NCI-H1436 treated with DMSO at 0.1 percent for 48 hours (cell line): Measurements from ENCODE around the gene OPCML.

Source experiments
- DNase-seq: peaks from one replicate; lab custom pipeline; 2025; lab: John Stamatoyannopoulos, UW

OPCML gene

GRCh38 chr11:132848336-132848735 is 684.0 kb downstream of the OPCML start:
- DNase-seq = no peak

GRCh38 chr11:132846075-132846474 is 686.2 kb downstream of the OPCML start:
- DNase-seq = no peak

GRCh38 chr11:132844956-132845696 is 687.2 kb downstream of the OPCML start:
- no peak for DNase-seq

GRCh38 chr11:132840660-132841059 is 691.6 kb downstream of the OPCML start:
- DNase-seq = no peak

GRCh38 chr11:132840191-132840590 is 692.1 kb downstream of the OPCML start:
- no peak for DNase-seq

DNA sequence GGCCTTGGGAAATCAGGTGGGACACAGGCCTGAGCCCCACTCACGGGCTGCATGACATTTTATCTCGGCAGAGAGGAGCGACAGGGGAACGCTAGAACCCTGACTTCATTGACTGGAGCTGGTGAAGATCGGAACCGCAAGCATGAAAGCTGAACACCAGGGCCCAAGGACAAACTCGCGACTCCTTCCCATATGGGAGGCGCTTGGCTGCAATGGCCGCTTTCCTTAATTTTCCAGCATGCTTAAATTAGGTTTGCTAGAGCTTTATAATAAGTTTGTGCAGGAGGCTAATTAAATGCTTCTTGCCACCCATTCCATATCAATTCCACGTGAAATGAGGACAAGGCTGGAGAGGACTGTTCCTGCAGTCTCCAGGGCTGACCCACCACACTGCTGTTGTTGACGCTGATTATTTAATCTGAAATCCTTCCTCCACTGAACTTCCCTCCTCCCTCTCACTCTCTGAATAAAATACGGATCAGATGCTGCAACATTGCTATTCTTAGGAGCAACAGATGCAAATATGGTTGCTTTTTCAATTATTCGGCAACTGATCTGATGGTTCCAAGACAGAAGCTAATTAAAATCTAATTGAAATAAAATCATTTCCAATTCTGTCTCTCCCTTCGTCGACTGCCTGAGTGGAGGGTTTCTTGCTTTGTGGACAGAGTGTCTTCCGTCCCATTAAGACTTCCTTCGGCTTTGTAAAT is 692.9 kb downstream of the OPCML start:
- no peak for DNase-seq

- no peak for DNase-seq
These were observed 693.7 kb downstream of the OPCML start for GRCh38 chr11:132838627-132839026.

DNA sequence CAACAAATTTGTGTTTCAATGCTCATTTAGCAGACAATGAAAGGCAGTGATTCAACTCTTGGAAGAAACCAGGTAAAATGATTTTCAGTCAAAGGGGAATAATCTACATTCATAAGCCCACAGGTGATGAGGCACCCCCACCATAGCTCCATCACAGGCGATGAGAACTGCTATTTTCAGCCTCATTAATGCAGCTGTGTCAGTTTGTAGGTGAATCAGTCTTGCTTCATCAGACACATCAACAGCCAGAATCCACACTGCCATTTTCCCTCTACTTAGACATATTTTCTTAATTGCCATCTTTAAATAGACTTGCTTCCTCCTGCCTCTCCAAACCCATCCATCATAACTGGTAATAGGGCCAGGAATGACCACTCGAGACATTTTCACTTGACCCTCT is 701.0 kb downstream of the OPCML start:
- no peak for DNase-seq

GRCh38 chr11:132824642-132825041 is 707.7 kb downstream of the OPCML start:
- DNase-seq = no peak

DNA sequence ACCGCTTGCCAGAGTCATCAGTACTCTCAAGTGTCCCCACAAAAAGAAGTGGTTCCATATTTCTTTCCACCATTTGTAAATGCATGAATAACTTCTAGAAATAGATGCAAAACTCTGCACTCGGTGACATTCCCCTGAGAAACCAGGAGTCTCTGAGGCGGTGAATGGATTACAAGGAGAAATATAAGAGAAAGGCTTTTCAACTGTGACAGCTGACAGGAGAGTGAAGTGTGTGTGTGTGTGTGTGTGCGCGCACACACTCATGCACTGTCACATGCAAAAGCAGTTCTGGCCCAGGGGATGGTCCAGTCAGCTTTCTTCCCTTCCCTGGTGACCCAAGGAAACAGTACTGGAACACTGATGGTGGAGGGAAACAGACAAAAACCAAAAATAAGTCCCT is 710.0 kb downstream of the OPCML start:
- no peak for DNase-seq

- no peak for DNase-seq
These were observed 710.8 kb downstream of the OPCML start for GRCh38 chr11:132821499-132821898.

GRCh38 chr11:132821014-132821413 is 711.3 kb downstream of the OPCML start:
- DNase-seq = no peak

DNA sequence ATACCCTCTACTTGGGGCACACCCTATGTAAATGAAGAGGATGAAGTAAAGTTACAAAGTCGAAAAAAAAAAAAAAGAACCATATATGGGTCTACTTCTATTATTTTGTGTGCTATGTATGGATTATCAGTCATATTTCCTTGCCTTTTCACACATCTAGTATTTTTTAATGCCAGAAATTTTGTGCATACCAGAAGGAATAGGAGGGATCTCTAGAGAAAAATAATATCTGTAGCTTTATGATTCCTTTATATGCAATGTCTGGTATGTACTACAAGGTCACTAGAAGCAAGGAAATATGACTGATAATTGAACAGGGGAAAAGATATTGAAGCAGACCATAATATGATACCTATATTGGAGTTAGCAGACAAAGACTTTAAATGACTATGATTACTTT is 713.4 kb downstream of the OPCML start:
- no peak for DNase-seq

DNA sequence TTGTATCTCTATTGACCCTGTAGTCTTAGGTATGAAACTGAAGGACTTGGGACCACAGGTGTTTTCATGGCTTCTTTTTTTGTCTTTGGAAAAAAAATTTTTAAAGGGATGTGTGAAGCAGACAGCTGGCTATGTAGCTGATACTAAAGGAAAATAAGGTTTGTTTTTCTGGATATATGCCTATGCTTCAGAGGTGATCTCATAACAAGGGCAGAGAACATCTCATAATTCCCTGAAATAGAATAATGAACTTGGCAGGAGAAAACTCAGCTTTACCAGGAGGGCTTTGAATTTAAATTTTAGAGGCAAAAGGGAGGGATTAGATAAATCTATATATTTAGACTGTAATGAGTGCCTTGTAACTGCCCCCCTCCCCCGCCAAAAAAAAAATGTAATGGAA is 714.9 kb downstream of the OPCML start:
- no peak for DNase-seq

DNA sequence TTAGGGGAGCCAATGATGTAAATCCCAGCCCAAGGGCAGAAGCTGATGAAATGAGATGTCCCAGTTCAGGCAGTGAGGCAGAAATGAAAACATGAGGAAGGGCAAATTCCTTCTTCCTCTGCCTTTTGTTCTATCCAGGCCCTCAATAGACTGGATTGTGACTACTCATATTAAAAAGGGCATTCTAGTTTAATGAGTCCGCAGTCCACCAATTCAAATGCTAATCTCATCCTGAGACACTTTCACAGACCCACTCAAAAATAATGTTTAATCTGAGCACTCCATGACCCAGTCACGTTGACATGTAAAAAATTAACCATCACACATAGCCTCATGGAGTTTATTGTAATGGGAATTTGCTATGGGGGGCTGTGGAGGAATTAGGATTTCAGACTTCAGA is 717.9 kb downstream of the OPCML start:
- no peak for DNase-seq

GRCh38 chr11:132811649-132812048 is 720.7 kb downstream of the OPCML start:
- DNase-seq = no peak

- DNase-seq = no peak
These were observed 723.2 kb downstream of the OPCML start for GRCh38 chr11:132809070-132809469.

GRCh38 chr11:132804258-132804657 is 728.0 kb downstream of the OPCML start:
- DNase-seq = no peak

- DNase-seq = no peak
These were observed 728.9 kb downstream of the OPCML start for GRCh38 chr11:132803436-132803835.

DNA sequence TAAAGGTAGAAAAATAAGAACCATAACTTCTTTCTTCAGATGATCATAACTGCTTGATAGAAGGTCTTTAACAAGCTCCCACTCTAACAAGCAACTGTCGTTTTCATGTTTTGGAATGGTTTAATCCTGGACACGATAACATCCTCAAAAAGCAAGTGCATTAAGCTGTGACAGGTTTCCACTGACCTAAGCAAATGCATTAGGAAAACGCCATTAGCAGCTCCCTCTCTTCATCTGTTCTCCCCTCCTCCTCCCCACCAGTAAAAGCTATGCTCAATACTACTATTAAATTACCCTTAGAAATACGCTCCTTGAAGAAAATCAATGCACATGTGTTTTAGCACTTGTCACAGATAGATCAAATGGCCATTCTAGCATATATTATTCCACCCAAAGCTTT is 729.4 kb downstream of the OPCML start:
- DNase-seq = no peak

DNA sequence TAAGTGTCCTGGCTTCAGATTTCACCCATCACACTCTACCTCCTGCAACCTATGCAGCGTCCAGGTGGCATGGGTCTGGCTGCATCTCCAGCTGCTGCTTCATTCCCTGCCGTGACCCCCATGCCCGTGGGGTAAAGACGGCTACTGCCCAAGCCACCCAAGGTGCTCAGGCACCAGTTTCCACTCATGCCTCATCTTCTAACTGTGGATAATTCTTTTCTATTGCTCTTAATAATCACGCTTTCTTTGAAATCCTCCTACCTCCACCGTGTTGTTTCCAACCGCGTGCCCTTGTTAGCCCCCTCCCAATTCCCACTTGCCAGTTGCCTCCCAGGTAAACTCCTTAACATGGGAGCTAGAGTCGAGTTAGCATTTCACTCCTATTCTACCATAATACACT is 738.5 kb downstream of the OPCML start:
- DNase-seq = no peak

DNA sequence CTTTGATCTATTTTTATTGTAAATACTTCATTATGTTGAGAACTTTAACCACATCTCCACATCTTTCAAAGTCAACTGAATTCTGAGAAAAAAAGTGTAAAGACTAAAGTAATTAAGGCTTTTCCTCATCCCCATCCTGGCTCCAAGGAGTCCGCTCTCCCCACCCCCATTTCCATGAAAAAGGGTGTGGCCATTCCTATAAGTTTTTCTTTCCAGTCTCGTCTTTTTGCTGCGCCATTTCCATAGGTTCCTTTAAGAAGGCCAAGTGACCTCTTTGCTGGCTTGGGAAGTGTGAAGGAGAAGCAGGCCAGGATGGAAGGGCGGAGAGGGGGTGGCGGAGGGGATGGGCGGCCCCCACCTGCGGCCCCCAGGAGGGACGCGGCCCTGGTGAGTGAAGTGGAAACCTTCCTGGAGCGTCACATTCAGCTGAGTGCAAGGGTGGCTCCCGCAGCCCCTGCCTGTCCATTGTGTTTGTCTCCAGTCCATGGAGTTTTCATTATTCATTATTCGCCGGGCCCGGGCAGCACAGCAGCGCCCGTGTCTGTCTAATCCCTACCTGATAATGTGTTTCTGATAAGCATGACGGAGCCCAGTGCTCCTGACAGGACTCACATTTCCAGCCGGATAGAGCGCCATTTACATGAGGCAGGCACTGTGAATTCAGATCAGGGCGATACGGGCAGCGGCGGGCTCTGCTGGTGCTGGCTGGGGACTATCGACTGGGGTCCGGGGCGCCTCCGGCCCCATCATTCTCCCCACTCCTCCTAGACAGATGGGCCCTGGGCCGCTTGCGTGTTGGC is 739.8 kb downstream of the OPCML start:
- DNase-seq = no peak

- DNase-seq = no peak
These were observed 741.3 kb downstream of the OPCML start for GRCh38 chr11:132790971-132791370.
